Measurements from ENCODE around the gene TLR7.

DNA sequence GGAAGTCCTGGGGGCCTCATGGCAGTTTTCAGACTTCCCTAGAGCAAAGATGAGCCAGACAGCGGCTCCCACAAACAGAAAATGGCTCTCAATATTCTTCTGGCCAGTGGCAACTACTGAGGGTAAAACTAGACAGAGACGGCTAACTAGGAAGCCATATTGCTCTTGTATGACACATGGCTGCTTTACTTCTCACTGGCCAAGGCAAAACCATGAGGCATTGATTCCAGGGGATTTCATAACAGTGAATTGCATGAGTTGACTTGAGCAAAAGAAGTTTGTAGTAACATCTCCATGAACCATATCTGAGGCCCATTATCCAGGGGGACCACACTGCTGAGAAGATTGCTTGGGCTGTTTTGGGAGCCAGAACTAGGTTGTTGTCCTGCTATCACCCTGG lies 25.8 kb downstream of the TLR7 start:
- TF ChIP-seq, protein P1, sequence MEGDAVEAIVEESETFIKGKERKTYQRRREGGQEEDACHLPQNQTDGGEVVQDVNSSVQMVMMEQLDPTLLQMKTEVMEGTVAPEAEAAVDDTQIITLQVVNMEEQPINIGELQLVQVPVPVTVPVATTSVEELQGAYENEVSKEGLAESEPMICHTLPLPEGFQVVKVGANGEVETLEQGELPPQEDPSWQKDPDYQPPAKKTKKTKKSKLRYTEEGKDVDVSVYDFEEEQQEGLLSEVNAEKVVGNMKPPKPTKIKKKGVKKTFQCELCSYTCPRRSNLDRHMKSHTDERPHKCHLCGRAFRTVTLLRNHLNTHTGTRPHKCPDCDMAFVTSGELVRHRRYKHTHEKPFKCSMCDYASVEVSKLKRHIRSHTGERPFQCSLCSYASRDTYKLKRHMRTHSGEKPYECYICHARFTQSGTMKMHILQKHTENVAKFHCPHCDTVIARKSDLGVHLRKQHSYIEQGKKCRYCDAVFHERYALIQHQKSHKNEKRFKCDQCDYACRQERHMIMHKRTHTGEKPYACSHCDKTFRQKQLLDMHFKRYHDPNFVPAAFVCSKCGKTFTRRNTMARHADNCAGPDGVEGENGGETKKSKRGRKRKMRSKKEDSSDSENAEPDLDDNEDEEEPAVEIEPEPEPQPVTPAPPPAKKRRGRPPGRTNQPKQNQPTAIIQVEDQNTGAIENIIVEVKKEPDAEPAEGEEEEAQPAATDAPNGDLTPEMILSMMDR (IDR thresholded peaks at IDR 0.05) = no peak
- TF ChIP-seq POLR2A (IDR thresholded peaks at IDR 0.05; ENCODE audit: low read depth) (no peak), EP300 (IDR thresholded peaks at IDR 0.05) (no peak), POLR2AphosphoS5 (IDR thresholded peaks at IDR 0.05) (no peak)
